B cell (primary cell): ENCODE measurements around the gene LRP1. TPM values are rescaled to one million over a fixed set of nuclear protein-coding genes. Genes with fewer than 3 reads are reported as not detected.
A peak's percentile ranks its signal among the peaks of the same experiment; 100 is the strongest.

Source experiments
- ATAC-seq: fragments of 200-7000 bp; cut with Tn5 transposase; one replicate; pipeline ENCODE4 v1.10.0; 2021; ENCODE audit warnings: low read depth, mild to moderate bottlenecking, moderate number of reproducible peaks, moderate library complexity
- CTCF ChIA-PET: fragments of 350-600 bp; sonication (Branson Sonifier 250); formaldehyde crosslinking; loops from one replicate; lab custom pipeline; 2021; ENCODE audit warnings: antibody characterized with exemption, inconsistent platforms; lab: Charles Lee
- POLR2A ChIA-PET: fragments of 350-600 bp; sonication (Branson Sonifier 250); formaldehyde crosslinking; loops from one replicate; lab custom pipeline; 2021; ENCODE audit warnings: antibody characterized with exemption; lab: Charles Lee
- DNase-seq: peaks from one replicate; pipeline ENCODE4 v3.0.0; 2013
- H2AFZ ChIP-seq: 2 replicates; pipeline ENCODE4 v1.6.1; 2012; ENCODE audit warnings: mild to moderate bottlenecking, low read depth, low read length; ENCODE audit not compliant: insufficient read depth, poor library complexity, severe bottlenecking
- H3K27ac ChIP-seq, 2 donors: 1 replicate in 1 of 2; 2 replicates in 1 of 2; pipeline ENCODE4 v1.5.1; 2012 to 2013; ENCODE audit warnings: low read length in 2 of 2, mild to moderate bottlenecking in 2 of 2, moderate library complexity in 1 of 2
- H3K27me3 ChIP-seq, 4 experiments: fragments of 200-600 bp in 1 of 4; sonication (generic) in 1 of 4; replicated peaks in 1 of 4; 1 replicate in 2 of 4; 2 replicates in 2 of 4; pipeline versions ENCODE4 v1.6.1 to v1.7.0; 2013 to 2016; ENCODE audit warnings: low read length in 3 of 4, mild to moderate bottlenecking in 2 of 4, mixed read lengths in 1 of 4, moderate library complexity in 1 of 4; ENCODE audit not compliant: insufficient read depth in 4 of 4, control insufficient read depth in 3 of 4; ENCODE audit errors: control extremely low read depth in 1 of 4
- H3K36me3 ChIP-seq, 2 experiments: replicated peaks in 1 of 2; 1 replicate in 1 of 2; 2 replicates in 1 of 2; pipeline versions ENCODE4 v1.6.1 to v1.7.1; 2013; ENCODE audit warnings: low read length in 1 of 2; ENCODE audit not compliant: insufficient read depth in 2 of 2, control insufficient read depth in 1 of 2; ENCODE audit errors: control extremely low read depth in 1 of 2, extremely low read depth in 1 of 2
- H3K4me1 ChIP-seq, 2 donors: fragments of 200-600 bp in 1 of 2; sonication (generic) in 1 of 2; 1 replicate in 1 of 2; 2 replicates in 1 of 2; pipeline versions ENCODE4 v1.5.1 to v1.6.1; 2013 to 2017; ENCODE audit warnings: low read length in 2 of 2; ENCODE audit not compliant: control insufficient read depth in 2 of 2, insufficient read depth in 2 of 2
- H3K4me2 ChIP-seq: replicated peaks from 2 replicates; pipeline ENCODE3; 2012; ENCODE audit warnings: mild to moderate bottlenecking, low read depth, low read length; ENCODE audit not compliant: poor library complexity, severe bottlenecking
- H3K4me3 ChIP-seq, 5 experiments: fragments of 200-600 bp in 1 of 5; sonication (generic) in 1 of 5; 1 replicate in 3 of 5; 2 replicates in 2 of 5; pipeline versions ENCODE4 v1.5.1 to v1.7.0; 2011 to 2016; ENCODE audit warnings: low read length in 4 of 5, mild to moderate bottlenecking in 4 of 5, low read depth in 2 of 5, control low read depth in 1 of 5, moderate library complexity in 1 of 5; ENCODE audit not compliant: insufficient read depth in 1 of 5; ENCODE audit errors: control extremely low read depth in 1 of 5, extremely low read depth in 1 of 5
- H3K79me2 ChIP-seq: fragments of 200-600 bp; sonication (generic); one replicate; pipeline ENCODE4 v1.6.0; 2016; ENCODE audit warnings: low read length; ENCODE audit not compliant: control insufficient read depth, insufficient read depth
- H3K9ac ChIP-seq: fragments of 200-600 bp; sonication (generic); 2 replicates; pipeline ENCODE4 v1.6.1; 2017; ENCODE audit warnings: mild to moderate bottlenecking, low read length, moderate library complexity
- H3K9me3 ChIP-seq, 3 donors: one replicate each; pipeline versions ENCODE4 v1.6.1 to v1.7.1; 2013; ENCODE audit warnings: low read length in 2 of 3; ENCODE audit not compliant: control insufficient read depth in 2 of 3, insufficient read depth in 1 of 3; ENCODE audit errors: control extremely low read depth in 1 of 3
- H4K20me1 ChIP-seq: 2 replicates; pipeline ENCODE4 v1.6.0; 2012; ENCODE audit warnings: mild to moderate bottlenecking, low read length; ENCODE audit not compliant: insufficient read depth, control insufficient read depth, poor library complexity, severe bottlenecking
- H3K27ac Mint-ChIP-seq: one replicate; pipeline ENCODE4 v1.8.0; 2021; ENCODE audit warnings: mixed read lengths
- H3K27me3 Mint-ChIP-seq: one replicate; pipeline ENCODE4 v1.8.0; 2021; ENCODE audit warnings: mixed read lengths
- H3K4me1 Mint-ChIP-seq: one replicate; pipeline ENCODE4 v1.8.0; 2021; ENCODE audit warnings: mixed read lengths
- H3K4me3 Mint-ChIP-seq: one replicate; pipeline ENCODE4 v1.8.0; 2021; ENCODE audit warnings: mixed read lengths
- H3K9me3 Mint-ChIP-seq: one replicate; pipeline ENCODE4 v1.8.0; 2022; ENCODE audit warnings: mixed read lengths; ENCODE audit not compliant: insufficient read depth
- CTCF ChIP-seq: fragments of 200-600 bp; IDR thresholded peaks from one replicate; pipeline ENCODE4 v1.8.0; 2022; ENCODE audit warnings: antibody characterized with exemption, mild to moderate bottlenecking
- EZH2 ChIP-seq: IDR thresholded peaks from 2 replicates; pipeline ENCODE4 v1.6.1; 2012; ENCODE audit warnings: borderline replicate concordance, low read depth, mild to moderate bottlenecking, moderate library complexity, low read length; ENCODE audit not compliant: insufficient read depth, poor library complexity, severe bottlenecking
- WGBS: methylation state at CpG from one replicate; pipeline ENCODE4 v1.1.5; 2013; ENCODE audit warnings: missing lambda C conversion rate; ENCODE audit not compliant: insufficient coverage; 5-methylcytosine and 5-hydroxymethylcytosine counted together
- intact Hi-C: fragments of 100-400 bp; cut with micrococcal nuclease; formaldehyde crosslinking; loops from one replicate; pipeline ENCODE4 v1.10.0; 2022
- polyA plus RNA-seq: library from polyadenylated mRNA; depleted of rRNA; stranded (reverse); fragments of >200 nt; gene quantifications from 2 replicates; pipeline ENCODE4 v1.2.3, GENCODE V29; 2012
- total RNA-seq, 2 donors: library from RNA; stranded (reverse); fragments of 120-200 nt in 1 of 2; gene quantifications; 1 replicate in 1 of 2; 2 replicates in 1 of 2; pipeline versions ENCODE4 v1.2.3 to v1.2.4, GENCODE V29; 2013 to 2022

LRP1 gene
- total and polyA plus RNA-seq, 2 donors (not counting 1 experiment from before 2014, with no cell fraction given), result 2.0 to 4.1 TPM

- CTCF ChIA-PET, result interaction anchor here (0.6 to 7.7 kb wide), 5 partner anchors 15 to 144 kb away, joined by 3 to 97 read pairs (median 7); partner anchors contain the start of gene LRP1
- no peaks in the 10 kb centered on the region for H3K36me3 ChIP-seq
- H4K20me1 ChIP-seq, result no peaks in the 10 kb centered on the region
- no peak overlapping the region for H3K27ac Mint-ChIP-seq
- H3K9ac ChIP-seq, result no peak overlapping the region
- ATAC-seq, result no peak
- POLR2A ChIA-PET, result no interaction called here
- TF ChIP-seq CTCF, result no peak
- TF ChIP-seq EZH2, result no peak
- H3K4me1 Mint-ChIP-seq, result no peaks in the 10 kb centered on the region
- no peak overlapping the region for H3K4me3 Mint-ChIP-seq
- H3K27ac ChIP-seq, result no peak overlapping the region
- no peak for DNase-seq
- no peaks in the 10 kb centered on the region for H3K4me1 ChIP-seq
- no peak overlapping the region for H2AFZ ChIP-seq
- intact Hi-C loops, result loop anchor here (2.0 kb wide), 2 partner anchors 47 to 103 kb away; no protein-coding TSS in a partner anchor
- H3K27me3 ChIP-seq, result no peaks in the 10 kb centered on the region
- H3K4me3 ChIP-seq, result no peak overlapping the region
- WGBS, result 86% methylated on average over 2 of the region's 4 CpGs
- H3K9me3 Mint-ChIP-seq, result no peaks in the 10 kb centered on the region
- no peak overlapping the region for H3K4me2 ChIP-seq
- H3K9me3 ChIP-seq, result no peaks in the 10 kb centered on the region
- H3K79me2 ChIP-seq, result no peaks in the 10 kb centered on the region
- peaks cover 3% of the 10 kb centered on the region for H3K27me3 Mint-ChIP-seq
Measured at GRCh38 chr12:57171668-57172067, 43.4 kb downstream of the LRP1 start.

- Histone ChIP-seq H3K9me3 (no peaks in the 10 kb centered on the region), H3K9ac (no peak overlapping the region), H3K27ac (no peak overlapping the region), H3K79me2 (no peaks in the 10 kb centered on the region), H3K4me2 (no peak overlapping the region), H3K4me3 (no peak overlapping the region), H2AFZ (no peak overlapping the region), H3K36me3 (no peaks in the 10 kb centered on the region), H3K4me1 (no peaks in the 10 kb centered on the region), H3K27me3 (no peaks in the 10 kb centered on the region), H4K20me1 (no peaks in the 10 kb centered on the region)
- WGBS, result 84% methylated on average over 11 of the region's 11 CpGs
- Mint-ChIP-seq H3K4me3 (no peak overlapping the region), H3K4me1 (no peaks in the 10 kb centered on the region), H3K27me3 (peaks cover 3% of the 10 kb centered on the region), H3K27ac (no peak overlapping the region), H3K9me3 (no peaks in the 10 kb centered on the region)
- no peak for TF ChIP-seq EZH2
- TF ChIP-seq CTCF, result peak; percentile 40
- ChIA-PET CTCF (interaction anchor here (0.5 to 7.7 kb wide), 10 partner anchors 9 to 420 kb away, joined by 3 to 97 read pairs (median 4); partner anchors contain the start of gene LRP1), POLR2A (no interaction called here)
- peak; percentile 21 for ATAC-seq
- DNase-seq, result no peak
- intact Hi-C loops, result loop anchor here (2.0 kb wide), 2 partner anchors 48 to 104 kb away; no protein-coding TSS in a partner anchor
Measured at GRCh38 chr12:57173089-57173488, 44.8 kb downstream of the LRP1 start.
